ENCODE measurements around the gene APRT.
A peak's percentile ranks its signal among the peaks of the same experiment; 100 is the strongest.

APRT gene

DNA sequence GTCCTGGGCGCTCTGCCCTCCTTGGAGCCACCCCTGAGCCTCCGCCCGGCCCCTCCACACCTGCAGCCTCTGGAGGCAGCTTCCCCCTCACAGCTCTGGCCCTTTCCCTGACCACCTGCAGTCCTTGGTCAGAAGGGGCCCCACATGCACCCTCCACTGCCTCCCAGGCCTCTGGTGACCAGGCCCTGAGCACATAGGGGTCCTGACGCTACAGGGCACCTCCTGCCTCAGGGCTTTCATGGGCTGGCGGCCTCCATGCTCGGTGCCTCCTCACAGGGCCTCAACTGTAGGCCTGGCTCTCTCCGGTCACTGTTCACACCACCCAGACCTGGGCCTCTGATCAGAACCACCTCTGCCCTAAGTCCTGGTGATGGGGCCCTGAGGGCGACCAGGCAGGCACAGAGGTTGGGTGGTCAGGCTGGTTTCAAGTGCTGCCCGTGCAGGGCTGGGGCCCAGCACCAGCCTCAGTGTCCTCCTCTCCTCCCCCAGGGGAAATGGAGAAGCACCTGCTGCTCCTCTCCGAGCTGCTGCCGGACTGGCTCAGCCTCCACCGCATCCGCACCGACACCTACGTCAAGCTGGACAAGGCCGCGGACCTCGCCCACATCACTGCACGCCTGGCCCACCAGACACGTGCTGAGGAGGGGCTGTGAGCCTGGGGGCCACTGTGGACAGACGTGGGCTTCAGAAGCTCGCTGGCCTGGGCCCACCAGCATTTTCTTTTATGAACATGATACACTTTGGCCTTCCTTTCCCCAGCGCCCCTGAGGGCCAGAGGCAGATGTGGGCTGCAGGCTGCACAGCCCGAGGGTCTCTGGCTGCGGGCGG, 3.9 kb downstream of the APRT start:
- TF ChIP-seq, protein P1, sequence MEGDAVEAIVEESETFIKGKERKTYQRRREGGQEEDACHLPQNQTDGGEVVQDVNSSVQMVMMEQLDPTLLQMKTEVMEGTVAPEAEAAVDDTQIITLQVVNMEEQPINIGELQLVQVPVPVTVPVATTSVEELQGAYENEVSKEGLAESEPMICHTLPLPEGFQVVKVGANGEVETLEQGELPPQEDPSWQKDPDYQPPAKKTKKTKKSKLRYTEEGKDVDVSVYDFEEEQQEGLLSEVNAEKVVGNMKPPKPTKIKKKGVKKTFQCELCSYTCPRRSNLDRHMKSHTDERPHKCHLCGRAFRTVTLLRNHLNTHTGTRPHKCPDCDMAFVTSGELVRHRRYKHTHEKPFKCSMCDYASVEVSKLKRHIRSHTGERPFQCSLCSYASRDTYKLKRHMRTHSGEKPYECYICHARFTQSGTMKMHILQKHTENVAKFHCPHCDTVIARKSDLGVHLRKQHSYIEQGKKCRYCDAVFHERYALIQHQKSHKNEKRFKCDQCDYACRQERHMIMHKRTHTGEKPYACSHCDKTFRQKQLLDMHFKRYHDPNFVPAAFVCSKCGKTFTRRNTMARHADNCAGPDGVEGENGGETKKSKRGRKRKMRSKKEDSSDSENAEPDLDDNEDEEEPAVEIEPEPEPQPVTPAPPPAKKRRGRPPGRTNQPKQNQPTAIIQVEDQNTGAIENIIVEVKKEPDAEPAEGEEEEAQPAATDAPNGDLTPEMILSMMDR (IDR thresholded peaks at IDR 0.05; ENCODE audit: borderline replicate concordance, extremely low read depth, low read length, poor library complexity, severe bottlenecking) = no peak
- no peak for TF ChIP-seq EZH2 (IDR thresholded peaks at IDR 0.05; ENCODE audit: borderline replicate concordance, low read depth, low read length, severe bottlenecking)
- no peaks in the 10 kb centered on the region for H3K27me3 ChIP-seq (ENCODE audit: insufficient read depth, low read length, poor library complexity)
- DNase-seq = no peak
- no peak overlapping the region for H3K27ac ChIP-seq (ENCODE audit: low read length)
- H3K36me3 ChIP-seq (ENCODE audit: insufficient read depth, low read length) = peaks cover 69% of the 10 kb centered on the region
- H3K9ac ChIP-seq (ENCODE audit: low read depth, low read length) = peak overlapping the region; percentile 90
- peak overlapping the region; percentile 87 for H3K4me2 ChIP-seq (ENCODE audit: insufficient read depth, low read length)
- peaks cover 70% of the 10 kb centered on the region for H4K20me1 ChIP-seq (ENCODE audit: insufficient read depth, low read length)
- H3K9me3 ChIP-seq (ENCODE audit: insufficient read depth, low read length, severe bottlenecking) = no peaks in the 10 kb centered on the region
- H2AFZ ChIP-seq (ENCODE audit: low read depth, low read length) = no peak overlapping the region
- H3K79me2 ChIP-seq (ENCODE audit: insufficient read depth, low read length) = peaks cover 86% of the 10 kb centered on the region
- peaks cover 76% of the 10 kb centered on the region for H3K4me1 ChIP-seq (ENCODE audit: insufficient read depth, low read length)
- no peak for ATAC-seq (ENCODE audit: insufficient read depth, low read depth)
- peak overlapping the region in 1 of 2 experiments; percentile 2; a peak in 1 of 4 replicates for H3K4me3 ChIP-seq (ENCODE audit: low read depth in 1 of 2, low read length in 2 of 2)

DNA sequence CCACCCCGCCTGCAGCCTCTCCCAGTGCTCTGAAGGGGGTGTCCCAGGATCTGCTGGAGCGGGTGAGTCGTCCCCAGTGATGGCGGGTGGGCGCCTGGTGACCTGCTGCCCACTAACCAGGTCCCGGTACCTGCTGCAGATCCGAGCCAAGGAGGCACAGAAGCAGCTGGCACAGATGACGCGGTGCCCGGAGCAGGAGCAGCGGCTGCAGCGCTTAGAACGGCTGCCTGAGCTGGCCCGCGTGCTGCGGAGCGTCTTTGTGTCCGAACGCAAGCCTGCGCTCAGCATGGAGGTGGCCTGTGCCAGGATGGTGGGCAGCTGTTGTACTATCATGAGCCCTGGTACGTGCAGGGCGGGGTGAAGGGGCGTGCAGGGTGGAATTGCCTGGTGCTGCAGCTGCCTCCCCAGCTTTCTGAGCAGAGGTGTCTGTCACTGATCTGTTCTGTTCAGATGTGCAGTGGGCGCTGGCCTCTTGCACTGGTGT, 4.5 kb downstream of the APRT start:
- Histone ChIP-seq H3K4me3 (ENCODE audit: low read depth in 1 of 2, low read length in 2 of 2) (peak overlapping the region in 1 of 2 experiments; percentile 12; a peak in 1 of 4 replicates), H3K36me3 (ENCODE audit: insufficient read depth, low read length) (peaks cover 69% of the 10 kb centered on the region), H3K9me3 (ENCODE audit: insufficient read depth, low read length, severe bottlenecking) (no peaks in the 10 kb centered on the region), H2AFZ (ENCODE audit: low read depth, low read length) (no peak overlapping the region), H3K27ac (ENCODE audit: low read length) (no peak overlapping the region), H4K20me1 (ENCODE audit: insufficient read depth, low read length) (peaks cover 70% of the 10 kb centered on the region), H3K4me1 (ENCODE audit: insufficient read depth, low read length) (peaks cover 71% of the 10 kb centered on the region), H3K9ac (ENCODE audit: low read depth, low read length) (peak overlapping the region; percentile 90), H3K27me3 (ENCODE audit: insufficient read depth, low read length, poor library complexity) (no peaks in the 10 kb centered on the region), H3K79me2 (ENCODE audit: insufficient read depth, low read length) (peaks cover 92% of the 10 kb centered on the region), H3K4me2 (ENCODE audit: insufficient read depth, low read length) (peak overlapping the region; percentile 87)
- TF ChIP-seq, protein P1 (IDR thresholded peaks at IDR 0.05; ENCODE audit: borderline replicate concordance, extremely low read depth, low read length, poor library complexity, severe bottlenecking) = no peak
- TF ChIP-seq EZH2 (IDR thresholded peaks at IDR 0.05; ENCODE audit: borderline replicate concordance, low read depth, low read length, severe bottlenecking) = no peak
- ATAC-seq (ENCODE audit: insufficient read depth, low read depth) (no peak), DNase-seq (no peak)

- peaks cover 72% of the 10 kb centered on the region for H3K36me3 ChIP-seq (ENCODE audit: insufficient read depth, low read length)
- ATAC-seq (ENCODE audit: insufficient read depth, low read depth) (no peak), DNase-seq (no peak)
- H3K4me1 ChIP-seq (ENCODE audit: insufficient read depth, low read length) = peaks cover 73% of the 10 kb centered on the region
- peaks cover 70% of the 10 kb centered on the region for H4K20me1 ChIP-seq (ENCODE audit: insufficient read depth, low read length)
- peak overlapping the region; percentile 90 for H3K9ac ChIP-seq (ENCODE audit: low read depth, low read length)
- H3K4me2 ChIP-seq (ENCODE audit: insufficient read depth, low read length) = peak overlapping the region; percentile 87
- H3K79me2 ChIP-seq (ENCODE audit: insufficient read depth, low read length) = peaks cover 94% of the 10 kb centered on the region
- TF ChIP-seq, protein P1 (IDR thresholded peaks at IDR 0.05; ENCODE audit: borderline replicate concordance, extremely low read depth, low read length, poor library complexity, severe bottlenecking) = no peak
- no peak for TF ChIP-seq EZH2 (IDR thresholded peaks at IDR 0.05; ENCODE audit: borderline replicate concordance, low read depth, low read length, severe bottlenecking)
- H3K9me3 ChIP-seq (ENCODE audit: insufficient read depth, low read length, severe bottlenecking) = no peaks in the 10 kb centered on the region
- peak overlapping the region; percentile 95; the same call in 1 of the 2 replicates for H3K27ac ChIP-seq (ENCODE audit: low read length)
- H2AFZ ChIP-seq (ENCODE audit: low read depth, low read length) = no peak overlapping the region
- H3K4me3 ChIP-seq (ENCODE audit: low read depth in 1 of 2, low read length in 2 of 2) = 0 out of 4 replicates have a peak overlapping the region, but pooled peaks of 1 of the 2 experiments have one; percentile 12
- H3K27me3 ChIP-seq (ENCODE audit: insufficient read depth, low read length, poor library complexity) = no peaks in the 10 kb centered on the region
Measured at GRCh38 chr16:88806491-88807111, 5.1 kb downstream of the APRT start.
